HEK293 (cell line): Measurements from ENCODE around the gene YARS1.

ENCODE experiments used
- TCF7L2 ChIP-seq: IDR thresholded peaks from 2 replicates; pipeline ENCODE4 v1.6.1; 2011; ENCODE audit warnings: low read depth, mild to moderate bottlenecking, inconsistent platforms, low read length, moderate library complexity, borderline replicate concordance
- ZEB2 ChIP-seq: fragments of 450-650 bp; formaldehyde crosslinking; IDR thresholded peaks from 2 replicates; pipeline ENCODE4 v1.5.1; 2016; ENCODE audit warnings: missing biosample characterization, missing genetic modification characterization
- ZNF174 ChIP-seq: fragments of 450-650 bp; formaldehyde crosslinking; IDR thresholded peaks from 2 replicates; pipeline ENCODE4 v1.5.0; 2017; ENCODE audit warnings: missing biosample characterization, mild to moderate bottlenecking, missing genetic modification characterization
- ZNF223 ChIP-seq: fragments of 450-650 bp; formaldehyde crosslinking; IDR thresholded peaks from 2 replicates; pipeline ENCODE4 v1.5.1; 2016; ENCODE audit warnings: missing biosample characterization, missing genetic modification characterization
- ZNF394 ChIP-seq: fragments of 450-650 bp; formaldehyde crosslinking; IDR thresholded peaks from 2 replicates; pipeline ENCODE4 v1.5.1; 2016; ENCODE audit warnings: missing biosample characterization, missing genetic modification characterization, mild to moderate bottlenecking, moderate library complexity, borderline replicate concordance
- TF ChIP-seq, protein P1 (sequence below): fragments of 450-650 bp; formaldehyde crosslinking; IDR thresholded peaks from 2 replicates; pipeline ENCODE4 v1.5.1; 2016; ENCODE audit warnings: missing biosample characterization, missing genetic modification characterization
- TF ChIP-seq, protein P2 (sequence below): fragments of 450-650 bp; formaldehyde crosslinking; IDR thresholded peaks from 2 replicates; pipeline ENCODE4 v1.5.1; 2016; ENCODE audit warnings: missing biosample characterization, missing genetic modification characterization
- TF ChIP-seq, protein P3 (sequence below): sonication (generic); formaldehyde crosslinking; IDR thresholded peaks from 2 replicates; pipeline ENCODE4 v1.8.1; 2022; ENCODE audit warnings: mild to moderate bottlenecking, moderate library complexity, missing genetic modification reagents
- TF ChIP-seq, protein P4 (sequence below): fragments of 450-650 bp; formaldehyde crosslinking; IDR thresholded peaks from 2 replicates; pipeline ENCODE4 v1.5.1; 2016; ENCODE audit warnings: missing biosample characterization, missing genetic modification characterization
- TF ChIP-seq, protein P5 (sequence below): fragments of 450-650 bp; formaldehyde crosslinking; IDR thresholded peaks from 2 replicates; pipeline ENCODE4 v1.5.1; 2016; ENCODE audit warnings: missing biosample characterization, missing genetic modification characterization
- TF ChIP-seq, protein P6 (sequence below): fragments of 450-650 bp; IDR thresholded peaks from 2 replicates; pipeline ENCODE4 v1.5.1; 2018; ENCODE audit warnings: missing biosample characterization, missing genetic modification characterization
- TF ChIP-seq, protein P7 (sequence below): fragments of 450-650 bp; formaldehyde crosslinking; IDR thresholded peaks from 2 replicates; pipeline ENCODE4 v1.5.1; 2016; ENCODE audit warnings: missing biosample characterization, missing genetic modification characterization

- TF ChIP-seq, protein P1, sequence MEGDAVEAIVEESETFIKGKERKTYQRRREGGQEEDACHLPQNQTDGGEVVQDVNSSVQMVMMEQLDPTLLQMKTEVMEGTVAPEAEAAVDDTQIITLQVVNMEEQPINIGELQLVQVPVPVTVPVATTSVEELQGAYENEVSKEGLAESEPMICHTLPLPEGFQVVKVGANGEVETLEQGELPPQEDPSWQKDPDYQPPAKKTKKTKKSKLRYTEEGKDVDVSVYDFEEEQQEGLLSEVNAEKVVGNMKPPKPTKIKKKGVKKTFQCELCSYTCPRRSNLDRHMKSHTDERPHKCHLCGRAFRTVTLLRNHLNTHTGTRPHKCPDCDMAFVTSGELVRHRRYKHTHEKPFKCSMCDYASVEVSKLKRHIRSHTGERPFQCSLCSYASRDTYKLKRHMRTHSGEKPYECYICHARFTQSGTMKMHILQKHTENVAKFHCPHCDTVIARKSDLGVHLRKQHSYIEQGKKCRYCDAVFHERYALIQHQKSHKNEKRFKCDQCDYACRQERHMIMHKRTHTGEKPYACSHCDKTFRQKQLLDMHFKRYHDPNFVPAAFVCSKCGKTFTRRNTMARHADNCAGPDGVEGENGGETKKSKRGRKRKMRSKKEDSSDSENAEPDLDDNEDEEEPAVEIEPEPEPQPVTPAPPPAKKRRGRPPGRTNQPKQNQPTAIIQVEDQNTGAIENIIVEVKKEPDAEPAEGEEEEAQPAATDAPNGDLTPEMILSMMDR (tag by site-specific recombination) = no peak
- TF ChIP-seq ZNF394 (no peak), ZNF223 (tag by site-specific recombination) (no peak), ZNF174 (tag by site-specific recombination) (no peak), TCF7L2 (no peak), ZEB2 (tag by site-specific recombination) (no peak)
- TF ChIP-seq, protein P2, sequence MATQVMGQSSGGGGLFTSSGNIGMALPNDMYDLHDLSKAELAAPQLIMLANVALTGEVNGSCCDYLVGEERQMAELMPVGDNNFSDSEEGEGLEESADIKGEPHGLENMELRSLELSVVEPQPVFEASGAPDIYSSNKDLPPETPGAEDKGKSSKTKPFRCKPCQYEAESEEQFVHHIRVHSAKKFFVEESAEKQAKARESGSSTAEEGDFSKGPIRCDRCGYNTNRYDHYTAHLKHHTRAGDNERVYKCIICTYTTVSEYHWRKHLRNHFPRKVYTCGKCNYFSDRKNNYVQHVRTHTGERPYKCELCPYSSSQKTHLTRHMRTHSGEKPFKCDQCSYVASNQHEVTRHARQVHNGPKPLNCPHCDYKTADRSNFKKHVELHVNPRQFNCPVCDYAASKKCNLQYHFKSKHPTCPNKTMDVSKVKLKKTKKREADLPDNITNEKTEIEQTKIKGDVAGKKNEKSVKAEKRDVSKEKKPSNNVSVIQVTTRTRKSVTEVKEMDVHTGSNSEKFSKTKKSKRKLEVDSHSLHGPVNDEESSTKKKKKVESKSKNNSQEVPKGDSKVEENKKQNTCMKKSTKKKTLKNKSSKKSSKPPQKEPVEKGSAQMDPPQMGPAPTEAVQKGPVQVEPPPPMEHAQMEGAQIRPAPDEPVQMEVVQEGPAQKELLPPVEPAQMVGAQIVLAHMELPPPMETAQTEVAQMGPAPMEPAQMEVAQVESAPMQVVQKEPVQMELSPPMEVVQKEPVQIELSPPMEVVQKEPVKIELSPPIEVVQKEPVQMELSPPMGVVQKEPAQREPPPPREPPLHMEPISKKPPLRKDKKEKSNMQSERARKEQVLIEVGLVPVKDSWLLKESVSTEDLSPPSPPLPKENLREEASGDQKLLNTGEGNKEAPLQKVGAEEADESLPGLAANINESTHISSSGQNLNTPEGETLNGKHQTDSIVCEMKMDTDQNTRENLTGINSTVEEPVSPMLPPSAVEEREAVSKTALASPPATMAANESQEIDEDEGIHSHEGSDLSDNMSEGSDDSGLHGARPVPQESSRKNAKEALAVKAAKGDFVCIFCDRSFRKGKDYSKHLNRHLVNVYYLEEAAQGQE (tag by site-specific recombination) = no peak
- TF ChIP-seq, protein P3, sequence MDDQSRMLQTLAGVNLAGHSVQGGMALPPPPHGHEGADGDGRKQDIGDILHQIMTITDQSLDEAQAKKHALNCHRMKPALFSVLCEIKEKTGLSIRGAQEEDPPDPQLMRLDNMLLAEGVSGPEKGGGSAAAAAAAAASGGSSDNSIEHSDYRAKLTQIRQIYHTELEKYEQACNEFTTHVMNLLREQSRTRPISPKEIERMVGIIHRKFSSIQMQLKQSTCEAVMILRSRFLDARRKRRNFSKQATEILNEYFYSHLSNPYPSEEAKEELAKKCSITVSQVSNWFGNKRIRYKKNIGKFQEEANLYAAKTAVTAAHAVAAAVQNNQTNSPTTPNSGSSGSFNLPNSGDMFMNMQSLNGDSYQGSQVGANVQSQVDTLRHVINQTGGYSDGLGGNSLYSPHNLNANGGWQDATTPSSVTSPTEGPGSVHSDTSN (CRISPR knock-in tag) = no peak
- TF ChIP-seq, protein P4, sequence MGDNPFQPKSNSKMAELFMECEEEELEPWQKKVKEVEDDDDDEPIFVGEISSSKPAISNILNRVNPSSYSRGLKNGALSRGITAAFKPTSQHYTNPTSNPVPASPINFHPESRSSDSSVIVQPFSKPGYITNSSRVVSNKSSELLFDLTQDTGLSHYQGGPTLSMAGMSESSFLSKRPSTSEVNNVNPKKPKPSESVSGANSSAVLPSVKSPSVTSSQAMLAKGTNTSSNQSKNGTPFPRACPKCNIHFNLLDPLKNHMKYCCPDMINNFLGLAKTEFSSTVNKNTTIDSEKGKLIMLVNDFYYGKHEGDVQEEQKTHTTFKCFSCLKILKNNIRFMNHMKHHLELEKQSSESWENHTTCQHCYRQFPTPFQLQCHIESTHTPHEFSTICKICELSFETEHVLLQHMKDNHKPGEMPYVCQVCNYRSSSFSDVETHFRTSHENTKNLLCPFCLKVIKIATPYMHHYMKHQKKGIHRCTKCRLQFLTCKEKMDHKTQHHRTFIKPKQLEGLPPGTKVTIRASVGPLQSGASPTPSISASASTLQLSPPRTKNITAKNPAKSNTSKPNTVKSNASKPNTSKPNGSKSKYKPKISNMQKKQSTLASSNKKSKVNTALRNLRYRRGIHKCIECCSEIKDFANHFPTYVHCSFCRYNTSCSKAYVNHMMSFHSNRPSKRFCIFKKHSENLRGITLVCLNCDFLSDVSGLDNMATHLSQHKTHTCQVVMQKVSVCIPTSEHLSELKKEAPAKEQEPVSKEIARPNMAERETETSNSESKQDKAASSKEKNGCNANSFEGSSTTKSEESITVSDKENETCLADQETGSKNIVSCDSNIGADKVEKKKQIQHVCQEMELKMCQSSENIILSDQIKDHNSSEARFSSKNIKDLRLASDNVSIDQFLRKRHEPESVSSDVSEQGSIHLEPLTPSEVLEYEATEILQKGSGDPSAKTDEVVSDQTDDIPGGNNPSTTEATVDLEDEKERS (tag by site-specific recombination) = no peak
- TF ChIP-seq, protein P5, sequence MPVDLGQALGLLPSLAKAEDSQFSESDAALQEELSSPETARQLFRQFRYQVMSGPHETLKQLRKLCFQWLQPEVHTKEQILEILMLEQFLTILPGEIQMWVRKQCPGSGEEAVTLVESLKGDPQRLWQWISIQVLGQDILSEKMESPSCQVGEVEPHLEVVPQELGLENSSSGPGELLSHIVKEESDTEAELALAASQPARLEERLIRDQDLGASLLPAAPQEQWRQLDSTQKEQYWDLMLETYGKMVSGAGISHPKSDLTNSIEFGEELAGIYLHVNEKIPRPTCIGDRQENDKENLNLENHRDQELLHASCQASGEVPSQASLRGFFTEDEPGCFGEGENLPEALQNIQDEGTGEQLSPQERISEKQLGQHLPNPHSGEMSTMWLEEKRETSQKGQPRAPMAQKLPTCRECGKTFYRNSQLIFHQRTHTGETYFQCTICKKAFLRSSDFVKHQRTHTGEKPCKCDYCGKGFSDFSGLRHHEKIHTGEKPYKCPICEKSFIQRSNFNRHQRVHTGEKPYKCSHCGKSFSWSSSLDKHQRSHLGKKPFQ (tag by site-specific recombination) = no peak
- TF ChIP-seq, protein P6, sequence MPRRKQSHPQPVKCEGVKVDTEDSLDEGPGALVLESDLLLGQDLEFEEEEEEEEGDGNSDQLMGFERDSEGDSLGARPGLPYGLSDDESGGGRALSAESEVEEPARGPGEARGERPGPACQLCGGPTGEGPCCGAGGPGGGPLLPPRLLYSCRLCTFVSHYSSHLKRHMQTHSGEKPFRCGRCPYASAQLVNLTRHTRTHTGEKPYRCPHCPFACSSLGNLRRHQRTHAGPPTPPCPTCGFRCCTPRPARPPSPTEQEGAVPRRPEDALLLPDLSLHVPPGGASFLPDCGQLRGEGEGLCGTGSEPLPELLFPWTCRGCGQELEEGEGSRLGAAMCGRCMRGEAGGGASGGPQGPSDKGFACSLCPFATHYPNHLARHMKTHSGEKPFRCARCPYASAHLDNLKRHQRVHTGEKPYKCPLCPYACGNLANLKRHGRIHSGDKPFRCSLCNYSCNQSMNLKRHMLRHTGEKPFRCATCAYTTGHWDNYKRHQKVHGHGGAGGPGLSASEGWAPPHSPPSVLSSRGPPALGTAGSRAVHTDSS (tag by site-specific recombination) = no peak
- TF ChIP-seq, protein P7, sequence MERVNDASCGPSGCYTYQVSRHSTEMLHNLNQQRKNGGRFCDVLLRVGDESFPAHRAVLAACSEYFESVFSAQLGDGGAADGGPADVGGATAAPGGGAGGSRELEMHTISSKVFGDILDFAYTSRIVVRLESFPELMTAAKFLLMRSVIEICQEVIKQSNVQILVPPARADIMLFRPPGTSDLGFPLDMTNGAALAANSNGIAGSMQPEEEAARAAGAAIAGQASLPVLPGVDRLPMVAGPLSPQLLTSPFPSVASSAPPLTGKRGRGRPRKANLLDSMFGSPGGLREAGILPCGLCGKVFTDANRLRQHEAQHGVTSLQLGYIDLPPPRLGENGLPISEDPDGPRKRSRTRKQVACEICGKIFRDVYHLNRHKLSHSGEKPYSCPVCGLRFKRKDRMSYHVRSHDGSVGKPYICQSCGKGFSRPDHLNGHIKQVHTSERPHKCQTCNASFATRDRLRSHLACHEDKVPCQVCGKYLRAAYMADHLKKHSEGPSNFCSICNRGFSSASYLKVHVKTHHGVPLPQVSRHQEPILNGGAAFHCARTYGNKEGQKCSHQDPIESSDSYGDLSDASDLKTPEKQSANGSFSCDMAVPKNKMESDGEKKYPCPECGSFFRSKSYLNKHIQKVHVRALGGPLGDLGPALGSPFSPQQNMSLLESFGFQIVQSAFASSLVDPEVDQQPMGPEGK = no peak
Observed at GRCh38 chr1:32861904-32862695, 44.9 kb upstream of the YARS1 start.
